ENCODE data around the gene IL17C.
A peak's percentile ranks its signal among the peaks of the same experiment; 100 is the strongest.

Gene IL17C

GRCh38 chr16:88659160-88659559 is 20.8 kb downstream of the IL17C start:
- peaks cover 0 to 16% (median 15%) of the 10 kb centered on the region in 4 experiments for H3K4me1 ChIP-seq (ENCODE audit: control extremely low read depth in 1 of 4, control insufficient read depth in 4 of 4, insufficient read depth in 4 of 4, low read length in 3 of 4)
- no peak overlapping the region for H3K4me3 ChIP-seq (ENCODE audit: control insufficient read depth in 1 of 7, extremely low read depth in 1 of 7, insufficient read depth in 4 of 7, low read depth in 2 of 7, low read length in 6 of 7)
- no peak for DNase-seq
- H3K27me3 ChIP-seq (replicated peaks in 2 of 5; ENCODE audit: control insufficient read depth in 4 of 5, insufficient read depth in 5 of 5, low read length in 4 of 5): no peaks in the 10 kb centered on the region
- WGBS (ENCODE audit: insufficient coverage): 97% methylated on average over 23 of the region's 25 CpGs
- H3K27ac ChIP-seq (ENCODE audit: insufficient read depth in 1 of 2, low read depth in 1 of 2, low read length in 2 of 2, poor library complexity in 1 of 2, severe bottlenecking in 2 of 2): no peak overlapping the region
- CTCF ChIA-PET: interaction anchor here (0.9 kb wide), 1 partner anchor 45 kb away, joined by 3 read pairs; no protein-coding TSS in a partner anchor
- H3K36me3 ChIP-seq (ENCODE audit: control insufficient read depth in 4 of 4, insufficient read depth in 4 of 4, low read length in 3 of 4): peaks cover 0 to 54% (median 20%) of the 10 kb centered on the region in 4 experiments
- POLR2A ChIA-PET: no interaction called here
- no peaks in the 10 kb centered on the region for H3K9me3 ChIP-seq (ENCODE audit: control extremely low read depth in 1 of 5, control insufficient read depth in 4 of 5, insufficient read depth in 2 of 5, low read depth in 1 of 5, low read length in 4 of 5)

- no peaks in the 10 kb centered on the region for H3K9me3 ChIP-seq (ENCODE audit: control extremely low read depth in 1 of 5, control insufficient read depth in 4 of 5, insufficient read depth in 2 of 5, low read depth in 1 of 5, low read length in 4 of 5)
- 96% methylated on average over 5 of the region's 10 CpGs for WGBS (ENCODE audit: insufficient coverage)
- DNase-seq: no peak
- H3K27me3 ChIP-seq (replicated peaks in 2 of 5; ENCODE audit: control insufficient read depth in 4 of 5, insufficient read depth in 5 of 5, low read length in 4 of 5): no peaks in the 10 kb centered on the region
- H3K4me3 ChIP-seq (ENCODE audit: control insufficient read depth in 1 of 7, extremely low read depth in 1 of 7, insufficient read depth in 4 of 7, low read depth in 2 of 7, low read length in 6 of 7): peak overlapping the region in 1 of 7 experiments; percentile 63
- POLR2A ChIA-PET: no interaction called here
- peaks cover 0 to 37% (median 9%) of the 10 kb centered on the region in 4 experiments for H3K36me3 ChIP-seq (ENCODE audit: control insufficient read depth in 4 of 4, insufficient read depth in 4 of 4, low read length in 3 of 4)
- H3K27ac ChIP-seq (ENCODE audit: insufficient read depth in 1 of 2, low read depth in 1 of 2, low read length in 2 of 2, poor library complexity in 1 of 2, severe bottlenecking in 2 of 2): no peak overlapping the region
- CTCF ChIA-PET: no interaction called here
- peaks cover 0 to 25% (median 15%) of the 10 kb centered on the region in 4 experiments for H3K4me1 ChIP-seq (ENCODE audit: control extremely low read depth in 1 of 4, control insufficient read depth in 4 of 4, insufficient read depth in 4 of 4, low read length in 3 of 4)
Measured at GRCh38 chr16:88661468-88661867, 23.1 kb downstream of the IL17C start.

- ChIA-PET POLR2A (interaction anchor here (0.5 to 0.9 kb wide), 3 partner anchors 13 to 122 kb away, joined by 3 read pairs; no protein-coding TSS in a partner anchor), CTCF (interaction anchor here (0.6 to 3.3 kb wide), 3 partner anchors 11 to 45 kb away, joined by 3 to 14 read pairs (median 4); no protein-coding TSS in a partner anchor)
- WGBS (ENCODE audit: insufficient coverage): 4% methylated on average over 41 of the region's 49 CpGs
- Histone ChIP-seq H3K27me3 (replicated peaks in 2 of 5; ENCODE audit: control insufficient read depth in 4 of 5, insufficient read depth in 5 of 5, low read length in 4 of 5) (no peaks in the 10 kb centered on the region), H3K4me1 (ENCODE audit: control extremely low read depth in 1 of 4, control insufficient read depth in 4 of 4, insufficient read depth in 4 of 4, low read length in 3 of 4) (peaks cover 0 to 25% (median 15%) of the 10 kb centered on the region in 4 experiments), H3K4me3 (ENCODE audit: control insufficient read depth in 1 of 7, extremely low read depth in 1 of 7, insufficient read depth in 4 of 7, low read depth in 2 of 7, low read length in 6 of 7) (peak overlapping the region; percentile 66 to 90 (median 82)), H3K9me3 (ENCODE audit: control extremely low read depth in 1 of 5, control insufficient read depth in 4 of 5, insufficient read depth in 2 of 5, low read depth in 1 of 5, low read length in 4 of 5) (no peaks in the 10 kb centered on the region), H3K27ac (ENCODE audit: insufficient read depth in 1 of 2, low read depth in 1 of 2, low read length in 2 of 2, poor library complexity in 1 of 2, severe bottlenecking in 2 of 2) (peak overlapping the region; percentile 54 to 89), H3K36me3 (ENCODE audit: control insufficient read depth in 4 of 4, insufficient read depth in 4 of 4, low read length in 3 of 4) (peaks cover 0 to 33% (median 7%) of the 10 kb centered on the region in 4 experiments)
- DNase-seq: no peak
Measured at GRCh38 chr16:88662222-88662842, 24.0 kb downstream of the IL17C start.

- WGBS (ENCODE audit: insufficient coverage): 0% methylated on average over 47 of the region's 88 CpGs
- Histone ChIP-seq H3K4me3 (ENCODE audit: control insufficient read depth in 1 of 7, extremely low read depth in 1 of 7, insufficient read depth in 4 of 7, low read depth in 2 of 7, low read length in 6 of 7) (peak within 1 kb of the TSS; percentile 66 to 90 (median 82)), H3K27ac (ENCODE audit: insufficient read depth in 1 of 2, low read depth in 1 of 2, low read length in 2 of 2, poor library complexity in 1 of 2, severe bottlenecking in 2 of 2) (peak within 1 kb of the TSS; percentile 54 to 89), H3K4me1 (ENCODE audit: control extremely low read depth in 1 of 4, control insufficient read depth in 4 of 4, insufficient read depth in 4 of 4, low read length in 3 of 4) (peaks cover 0 to 25% (median 15%) of the 10 kb centered on the region in 4 experiments), H3K9me3 (ENCODE audit: control extremely low read depth in 1 of 5, control insufficient read depth in 4 of 5, insufficient read depth in 2 of 5, low read depth in 1 of 5, low read length in 4 of 5) (no peaks in the 10 kb centered on the region), H3K36me3 (ENCODE audit: control insufficient read depth in 4 of 4, insufficient read depth in 4 of 4, low read length in 3 of 4) (peaks cover 0 to 29% (median 3%) of the 10 kb centered on the region in 4 experiments), H3K27me3 (replicated peaks in 2 of 5; ENCODE audit: control insufficient read depth in 4 of 5, insufficient read depth in 5 of 5, low read length in 4 of 5) (no peaks in the 10 kb centered on the region)
- POLR2A ChIA-PET: interaction anchor here (0.5 to 0.9 kb wide), 3 partner anchors 12 to 121 kb away, joined by 3 read pairs; no protein-coding TSS in a partner anchor
- peak; percentile 96 to 98 (median 98) for DNase-seq
- CTCF ChIA-PET: interaction anchor here (0.6 to 3.3 kb wide), 4 partner anchors 10 to 46 kb away, joined by 3 to 14 read pairs (median 4); no protein-coding TSS in a partner anchor
Measured at GRCh38 chr16:88662843-88663606, 24.7 kb downstream of the IL17C start, which contains the start of gene MVD. MVD (minus strand) TSS chr16:88663091; CDS start chr16:88663080, 11 bp downstream.

- ChIA-PET CTCF (interaction anchor here (1.1 to 3.3 kb wide), 3 partner anchors 8 to 20 kb away, joined by 3 to 14 read pairs (median 7); no protein-coding TSS in a partner anchor), POLR2A (no interaction called here)
- WGBS (ENCODE audit: insufficient coverage): 94% methylated on average over 4 of the region's 4 CpGs
- no peak for DNase-seq
- Histone ChIP-seq H3K27me3 (replicated peaks in 2 of 5; ENCODE audit: control insufficient read depth in 4 of 5, insufficient read depth in 5 of 5, low read length in 4 of 5) (no peaks in the 10 kb centered on the region), H3K4me3 (ENCODE audit: control insufficient read depth in 1 of 7, extremely low read depth in 1 of 7, insufficient read depth in 4 of 7, low read depth in 2 of 7, low read length in 6 of 7) (no peak overlapping the region), H3K9me3 (ENCODE audit: control extremely low read depth in 1 of 5, control insufficient read depth in 4 of 5, insufficient read depth in 2 of 5, low read depth in 1 of 5, low read length in 4 of 5) (no peaks in the 10 kb centered on the region), H3K27ac (ENCODE audit: insufficient read depth in 1 of 2, low read depth in 1 of 2, low read length in 2 of 2, poor library complexity in 1 of 2, severe bottlenecking in 2 of 2) (no peak overlapping the region), H3K36me3 (ENCODE audit: control insufficient read depth in 4 of 4, insufficient read depth in 4 of 4, low read length in 3 of 4) (peaks cover 0 to 17% (median 0%) of the 10 kb centered on the region in 4 experiments), H3K4me1 (ENCODE audit: control extremely low read depth in 1 of 4, control insufficient read depth in 4 of 4, insufficient read depth in 4 of 4, low read length in 3 of 4) (peaks cover 0 to 23% (median 15%) of the 10 kb centered on the region in 4 experiments)
Measured at GRCh38 chr16:88665148-88665547, 26.8 kb downstream of the IL17C start.

- DNase-seq: no peak
- POLR2A ChIA-PET: no interaction called here
Measured at GRCh38 chr16:88665570-88665969, 27.2 kb downstream of the IL17C start.

More at GRCh38 chr16:88665570-88665969, 27.2 kb downstream of the IL17C start:
- Histone ChIP-seq H3K27me3 (replicated peaks in 2 of 5; ENCODE audit: control insufficient read depth in 4 of 5, insufficient read depth in 5 of 5, low read length in 4 of 5) (no peaks in the 10 kb centered on the region), H3K27ac (ENCODE audit: insufficient read depth in 1 of 2, low read depth in 1 of 2, low read length in 2 of 2, poor library complexity in 1 of 2, severe bottlenecking in 2 of 2) (no peak overlapping the region), H3K4me1 (ENCODE audit: control extremely low read depth in 1 of 4, control insufficient read depth in 4 of 4, insufficient read depth in 4 of 4, low read length in 3 of 4) (peaks cover 0 to 23% (median 15%) of the 10 kb centered on the region in 4 experiments), H3K9me3 (ENCODE audit: control extremely low read depth in 1 of 5, control insufficient read depth in 4 of 5, insufficient read depth in 2 of 5, low read depth in 1 of 5, low read length in 4 of 5) (no peaks in the 10 kb centered on the region), H3K4me3 (ENCODE audit: control insufficient read depth in 1 of 7, extremely low read depth in 1 of 7, insufficient read depth in 4 of 7, low read depth in 2 of 7, low read length in 6 of 7) (no peak overlapping the region), H3K36me3 (ENCODE audit: control insufficient read depth in 4 of 4, insufficient read depth in 4 of 4, low read length in 3 of 4) (peaks cover 0 to 17% (median 0%) of the 10 kb centered on the region in 4 experiments)
- CTCF ChIA-PET: interaction anchor here (2.1 to 3.3 kb wide), 2 partner anchors 8 to 15 kb away, joined by 7 to 14 read pairs; no protein-coding TSS in a partner anchor
- 91% methylated on average over 1 of the region's 3 CpGs for whole genome bisulfite sequencing (ENCODE audit: insufficient coverage)
